ENCODE data around the gene MRPS23.

The MRPS23 gene

GRCh38 chr17:57838453-57838852, 11.4 kb downstream of the MRPS23 start:
- DNase-seq (ENCODE audit: low spot score) = no peak

- no peak for DNase-seq (ENCODE audit: low spot score)
Measured at GRCh38 chr17:57835333-57835900, 14.4 kb downstream of the MRPS23 start.

- DNase-seq (ENCODE audit: low spot score) = peak; percentile 20
Measured at GRCh38 chr17:57834146-57834741, 15.6 kb downstream of the MRPS23 start.

- peak; percentile 73 for DNase-seq (ENCODE audit: low spot score)
Measured at GRCh38 chr17:57833179-57833939, 16.5 kb downstream of the MRPS23 start.

GRCh38 chr17:57832314-57833178, 17.3 kb downstream of the MRPS23 start:
- no peak for DNase-seq (ENCODE audit: low spot score)

GRCh38 chr17:57830880-57831279, 19.0 kb downstream of the MRPS23 start:
- DNase-seq (ENCODE audit: low spot score) = no peak

GRCh38 chr17:57823469-57824401, 26.1 kb downstream of the MRPS23 start:
- DNase-seq (ENCODE audit: low spot score) = no peak

GRCh38 chr17:57819867-57820266, 30.0 kb downstream of the MRPS23 start:
- no peak for DNase-seq (ENCODE audit: low spot score)

- DNase-seq (ENCODE audit: low spot score) = no peak
Measured at GRCh38 chr17:57819285-57819684, 30.6 kb downstream of the MRPS23 start.

- no peak for DNase-seq (ENCODE audit: low spot score)
Measured at GRCh38 chr17:57818066-57818465, 31.8 kb downstream of the MRPS23 start.

- DNase-seq (ENCODE audit: low spot score) = no peak
Measured at GRCh38 chr17:57817299-57817698, 32.5 kb downstream of the MRPS23 start.

- no peak for DNase-seq (ENCODE audit: low spot score)
Measured at GRCh38 chr17:57814421-57814820, 35.4 kb downstream of the MRPS23 start.

- DNase-seq (ENCODE audit: low spot score) = no peak
Measured at GRCh38 chr17:57811638-57812280, 38.1 kb downstream of the MRPS23 start.

GRCh38 chr17:57810721-57811637, 38.9 kb downstream of the MRPS23 start:
- DNase-seq (ENCODE audit: low spot score) = no peak

- DNase-seq (ENCODE audit: low spot score) = no peak
Measured at GRCh38 chr17:57809879-57810278, 40.0 kb downstream of the MRPS23 start.

GRCh38 chr17:57808882-57809281, 41.0 kb downstream of the MRPS23 start:
- DNase-seq (ENCODE audit: low spot score) = no peak

GRCh38 chr17:57806167-57806830, 43.5 kb downstream of the MRPS23 start:
- DNase-seq (ENCODE audit: low spot score) = no peak

- DNase-seq (ENCODE audit: low spot score) = no peak
Measured at GRCh38 chr17:57803021-57803420, 46.8 kb downstream of the MRPS23 start.

GRCh38 chr17:57801044-57801711, 48.7 kb downstream of the MRPS23 start:
- DNase-seq (ENCODE audit: low spot score) = no peak
